Endothelial cell of umbilical vein (primary cell): ENCODE results near the gene UHRF1. TPM values are rescaled to one million over a fixed set of nuclear protein-coding genes. Genes with fewer than 3 reads are reported as not detected.

ENCODE experiments used
- BruUV-seq: library from RNA; stranded (reverse); fragments of 400-500 nt; replicated peaks from 2 replicates; lab custom pipeline; 2021; lab: Mats Ljungman, UMichigan
- CTCF ChIA-PET: fragments of 300-600, 350-600 bp; sonication (Branson Sonifier 250); formaldehyde crosslinking; loops from one replicate; lab custom pipeline; 2021; ENCODE audit warnings: antibody characterized with exemption, inconsistent platforms; lab: Charles Lee
- POLR2A ChIA-PET: fragments of 300-600, 350-600 bp; sonication (Branson Sonifier 250); formaldehyde crosslinking; loops from one replicate; lab custom pipeline; 2021; ENCODE audit warnings: antibody characterized with exemption, inconsistent platforms; lab: Charles Lee
- DNase-seq: peaks from one replicate; pipeline ENCODE4 v3.0.0-alpha.2; 2011; ENCODE audit warnings: low read depth, low spot score
- FAIRE-seq: peaks from 2 replicates; lab custom pipeline; 2011; peaks lifted over from hg19 to GRCh38; lab: Jason Lieb, UNC
- H2AFZ ChIP-seq: 2 replicates; pipeline ENCODE4 v1.6.0; 2012; ENCODE audit warnings: low read depth, low read length, control low read depth, inconsistent platforms
- H3K27ac ChIP-seq: 2 replicates; pipeline ENCODE4 v1.5.1; 2011; ENCODE audit warnings: low read depth, mild to moderate bottlenecking, control low read depth, low read length, moderate library complexity; ENCODE audit not compliant: insufficient read depth
- H3K27me3 ChIP-seq, 2 experiments: 2 replicates each; pipeline versions ENCODE4 v1.6.0 to v1.6.1; 2011; ENCODE audit warnings: low read length in 2 of 2, mixed read lengths in 1 of 2; ENCODE audit not compliant: control insufficient read depth in 2 of 2, insufficient read depth in 2 of 2
- H3K36me3 ChIP-seq, 2 experiments: 2 replicates in 1 of 2; 3 replicates in 1 of 2; pipeline ENCODE4 v1.5.1; 2011; ENCODE audit warnings: low read length in 2 of 2, mild to moderate bottlenecking in 1 of 2, moderate library complexity in 1 of 2; ENCODE audit not compliant: control insufficient read depth in 2 of 2, insufficient read depth in 2 of 2; ENCODE audit errors: extremely low read depth in 1 of 2
- H3K4me1 ChIP-seq: 3 replicates; pipeline ENCODE4 v1.5.1; 2011; ENCODE audit warnings: mild to moderate bottlenecking, low read length; ENCODE audit not compliant: control insufficient read depth, insufficient read depth; ENCODE audit errors: extremely low read depth
- H3K4me2 ChIP-seq: 2 replicates; pipeline ENCODE4 v1.6.1; 2011; ENCODE audit warnings: low read length, control low read depth, mixed read lengths; ENCODE audit not compliant: insufficient read depth
- H3K4me3 ChIP-seq, 3 experiments: fragments of 200-600 bp in 1 of 3; sonication (generic), shearing (Covaris generic) in 1 of 3; replicated peaks in 1 of 3; 2 replicates each; pipeline ENCODE4 v1.5.1; 2011 to 2016; ENCODE audit warnings: control low read depth in 3 of 3, low read length in 3 of 3, mild to moderate bottlenecking in 2 of 3, inconsistent platforms in 1 of 3, low read depth in 1 of 3, moderate library complexity in 1 of 3; ENCODE audit not compliant: insufficient read depth in 1 of 3
- H3K79me2 ChIP-seq: 2 replicates; pipeline ENCODE4 v1.6.0; 2012; ENCODE audit warnings: low read length, inconsistent platforms; ENCODE audit not compliant: control insufficient read depth, insufficient read depth
- H3K9ac ChIP-seq: replicated peaks from 2 replicates; pipeline ENCODE3; 2011; ENCODE audit warnings: low read length, control low read depth; ENCODE audit not compliant: insufficient read depth; ENCODE audit errors: extremely low read depth
- H3K9me1 ChIP-seq: replicated peaks from 3 replicates; pipeline ENCODE4 v1.6.0; 2011; ENCODE audit warnings: mild to moderate bottlenecking, low read length; ENCODE audit not compliant: control insufficient read depth, insufficient read depth; ENCODE audit errors: extremely low read depth
- H3K9me3 ChIP-seq: replicated peaks from 2 replicates; pipeline ENCODE4 v1.5.1; 2012; ENCODE audit warnings: low read length, inconsistent platforms; ENCODE audit not compliant: control insufficient read depth, insufficient read depth
- H4K20me1 ChIP-seq: replicated peaks from 2 replicates; pipeline ENCODE3; 2011; ENCODE audit warnings: mild to moderate bottlenecking, low read length; ENCODE audit not compliant: control insufficient read depth, insufficient read depth; ENCODE audit errors: extremely low read depth
- CTCF ChIP-seq, 2 donors: IDR thresholded peaks; 1 replicate in 1 of 2; 2 replicates in 1 of 2; pipeline ENCODE4 v1.5.1; 2011; ENCODE audit warnings: low read length in 2 of 2, mild to moderate bottlenecking in 2 of 2, moderate library complexity in 2 of 2, control low read depth in 1 of 2, inconsistent platforms in 1 of 2, low read depth in 1 of 2; ENCODE audit not compliant: insufficient read depth in 1 of 2; ENCODE audit errors: extremely low read depth in 1 of 2
- EZH2 ChIP-seq: IDR thresholded peaks from 2 replicates; pipeline ENCODE4 v1.6.1; 2012; ENCODE audit warnings: borderline replicate concordance, low read depth, mild to moderate bottlenecking, moderate library complexity, low read length, inconsistent platforms; ENCODE audit not compliant: severe bottlenecking
- GATA2 ChIP-seq: IDR thresholded peaks from 2 replicates; pipeline ENCODE4 v1.7.0; 2011; ENCODE audit warnings: low read depth, mild to moderate bottlenecking, moderate library complexity, mixed read lengths, low read length; ENCODE audit not compliant: insufficient read length, insufficient read depth
- JUN ChIP-seq: IDR thresholded peaks from 2 replicates; pipeline ENCODE4 v1.6.1; 2011; ENCODE audit warnings: borderline replicate concordance, low read depth; ENCODE audit not compliant: insufficient read length, insufficient read depth
- MAX ChIP-seq: IDR thresholded peaks from 2 replicates; pipeline ENCODE4 v1.6.1; 2011; ENCODE audit not compliant: insufficient read depth, insufficient read length
- MYC ChIP-seq: IDR thresholded peaks from one replicate; pipeline ENCODE4 v1.6.1; 2011; ENCODE audit warnings: mild to moderate bottlenecking, low read depth, low read length
- dilution Hi-C: fragments of 300-500 bp; cut with MboI; formaldehyde crosslinking; loops from one replicate; pipeline ENCODE4 v1.15.0; 2019; ENCODE audit warnings: low sequenced_read_pairs; ENCODE audit not compliant: extremely low pct_ligation_motif_present
- intact Hi-C: fragments of 100-400 bp; cut with micrococcal nuclease; formaldehyde crosslinking; loops from one replicate; pipeline ENCODE4 v1.10.0; 2022
- polyA plus RNA-seq, 4 experiments: library from polyadenylated mRNA; depleted of rRNA in 3 of 4; stranded (reverse) in 3 of 4; unstranded in 1 of 4; fragments of >200 nt; gene quantifications; 2 replicates each; pipeline versions ENCODE4 v1.2.1 to v1.2.3, GENCODE V29; 2011 to 2012; ENCODE audit warnings: missing spikeins in 1 of 4
- total RNA-seq: library from RNA; stranded (reverse); gene quantifications from 2 replicates; pipeline ENCODE4 v1.2.3, GENCODE V29; 2021

The UHRF1 gene
- total and polyA plus RNA-seq, 2 donors (not counting 3 experiments of a cell fraction or from before 2014, with no cell fraction given), result 13.3 to 76.8 TPM

GRCh38 chr19:4873930-4874329 lies 35.4 kb upstream of the UHRF1 start:
- no peak overlapping the region for H3K4me2 ChIP-seq
- H3K9ac ChIP-seq, result no peak overlapping the region
- no peaks in the 10 kb centered on the region for H4K20me1 ChIP-seq
- no peaks in the 10 kb centered on the region for H3K9me3 ChIP-seq
- no peak overlapping the region for H2AFZ ChIP-seq
- H3K27me3 ChIP-seq, result no peaks in the 10 kb centered on the region
- intact Hi-C loops, result no loop called here
- DNase-seq (no peak), FAIRE-seq (no peak)
- H3K36me3 ChIP-seq, result no peaks in the 10 kb centered on the region
- no peaks in the 10 kb centered on the region for H3K79me2 ChIP-seq
- H3K27ac ChIP-seq, result no peak overlapping the region
- H3K9me1 ChIP-seq, result no peaks in the 10 kb centered on the region
- BruUV-seq, result no TSS peak
- H3K4me3 ChIP-seq, result no peak overlapping the region
- H3K4me1 ChIP-seq, result no peaks in the 10 kb centered on the region
- TF ChIP-seq CTCF (IDR thresholded peaks at IDR 0.05; ENCODE audit: extremely low read depth in 1 of 2, insufficient read depth in 1 of 2, low read depth in 1 of 2, low read length in 2 of 2) (no peak), JUN (no peak), MYC (no peak), EZH2 (no peak), MAX (no peak), GATA2 (no peak)
- ChIA-PET POLR2A (no interaction called here), CTCF (interaction anchor here (1.0 to 11.1 kb wide), 9 partner anchors 28 to 159 kb away, joined by 3 to 176 read pairs (median 6); partner anchors contain the start of gene UHRF1)
- dilution Hi-C loops, result no loop called here
